Measurements from ENCODE around the gene THPO. TPM values are rescaled to one million over a fixed set of nuclear protein-coding genes. Genes with fewer than 3 reads are reported as not detected.

THPO gene
- total and polyA plus RNA-seq, 9 of the 15 experiments (the other 6 are each of a cell fraction or from before 2014, with no cell fraction given), result 0.11 to 1.1 (median 0.35) TPM; not detected in 1

GRCh38 chr3:184361532-184361931 is 16.5 kb downstream of the THPO start, which contains the start of the genes CLCN2 and POLR2H (continued):
- TF ChIP-seq, protein P1, sequence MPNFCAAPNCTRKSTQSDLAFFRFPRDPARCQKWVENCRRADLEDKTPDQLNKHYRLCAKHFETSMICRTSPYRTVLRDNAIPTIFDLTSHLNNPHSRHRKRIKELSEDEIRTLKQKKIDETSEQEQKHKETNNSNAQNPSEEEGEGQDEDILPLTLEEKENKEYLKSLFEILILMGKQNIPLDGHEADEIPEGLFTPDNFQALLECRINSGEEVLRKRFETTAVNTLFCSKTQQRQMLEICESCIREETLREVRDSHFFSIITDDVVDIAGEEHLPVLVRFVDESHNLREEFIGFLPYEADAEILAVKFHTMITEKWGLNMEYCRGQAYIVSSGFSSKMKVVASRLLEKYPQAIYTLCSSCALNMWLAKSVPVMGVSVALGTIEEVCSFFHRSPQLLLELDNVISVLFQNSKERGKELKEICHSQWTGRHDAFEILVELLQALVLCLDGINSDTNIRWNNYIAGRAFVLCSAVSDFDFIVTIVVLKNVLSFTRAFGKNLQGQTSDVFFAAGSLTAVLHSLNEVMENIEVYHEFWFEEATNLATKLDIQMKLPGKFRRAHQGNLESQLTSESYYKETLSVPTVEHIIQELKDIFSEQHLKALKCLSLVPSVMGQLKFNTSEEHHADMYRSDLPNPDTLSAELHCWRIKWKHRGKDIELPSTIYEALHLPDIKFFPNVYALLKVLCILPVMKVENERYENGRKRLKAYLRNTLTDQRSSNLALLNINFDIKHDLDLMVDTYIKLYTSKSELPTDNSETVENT (CRISPR knock-in tag; IDR thresholded peaks at IDR 0.05), result peak; percentile 21; the same call in 1 of the 2 replicates
- TF ChIP-seq, protein P2, sequence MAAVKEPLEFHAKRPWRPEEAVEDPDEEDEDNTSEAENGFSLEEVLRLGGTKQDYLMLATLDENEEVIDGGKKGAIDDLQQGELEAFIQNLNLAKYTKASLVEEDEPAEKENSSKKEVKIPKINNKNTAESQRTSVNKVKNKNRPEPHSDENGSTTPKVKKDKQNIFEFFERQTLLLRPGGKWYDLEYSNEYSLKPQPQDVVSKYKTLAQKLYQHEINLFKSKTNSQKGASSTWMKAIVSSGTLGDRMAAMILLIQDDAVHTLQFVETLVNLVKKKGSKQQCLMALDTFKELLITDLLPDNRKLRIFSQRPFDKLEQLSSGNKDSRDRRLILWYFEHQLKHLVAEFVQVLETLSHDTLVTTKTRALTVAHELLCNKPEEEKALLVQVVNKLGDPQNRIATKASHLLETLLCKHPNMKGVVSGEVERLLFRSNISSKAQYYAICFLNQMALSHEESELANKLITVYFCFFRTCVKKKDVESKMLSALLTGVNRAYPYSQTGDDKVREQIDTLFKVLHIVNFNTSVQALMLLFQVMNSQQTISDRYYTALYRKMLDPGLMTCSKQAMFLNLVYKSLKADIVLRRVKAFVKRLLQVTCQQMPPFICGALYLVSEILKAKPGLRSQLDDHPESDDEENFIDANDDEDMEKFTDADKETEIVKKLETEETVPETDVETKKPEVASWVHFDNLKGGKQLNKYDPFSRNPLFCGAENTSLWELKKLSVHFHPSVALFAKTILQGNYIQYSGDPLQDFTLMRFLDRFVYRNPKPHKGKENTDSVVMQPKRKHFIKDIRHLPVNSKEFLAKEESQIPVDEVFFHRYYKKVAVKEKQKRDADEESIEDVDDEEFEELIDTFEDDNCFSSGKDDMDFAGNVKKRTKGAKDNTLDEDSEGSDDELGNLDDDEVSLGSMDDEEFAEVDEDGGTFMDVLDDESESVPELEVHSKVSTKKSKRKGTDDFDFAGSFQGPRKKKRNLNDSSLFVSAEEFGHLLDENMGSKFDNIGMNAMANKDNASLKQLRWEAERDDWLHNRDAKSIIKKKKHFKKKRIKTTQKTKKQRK (IDR thresholded peaks at IDR 0.05; ENCODE audit: borderline replicate concordance, low read depth, low read length), result no peak
- TF ChIP-seq, protein P3, sequence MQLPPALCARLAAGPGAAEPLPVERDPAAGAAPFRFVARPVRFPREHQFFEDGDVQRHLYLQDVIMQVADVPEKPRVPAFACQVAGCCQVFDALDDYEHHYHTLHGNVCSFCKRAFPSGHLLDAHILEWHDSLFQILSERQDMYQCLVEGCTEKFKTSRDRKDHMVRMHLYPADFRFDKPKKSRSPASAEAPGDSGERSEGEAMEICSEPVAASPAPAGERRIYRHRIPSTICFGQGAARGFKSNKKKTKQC (CRISPR knock-in tag; IDR thresholded peaks at IDR 0.05), result no peak
- no peak for TF ChIP-seq MTA3 (IDR thresholded peaks at IDR 0.05; ENCODE audit: borderline replicate concordance)
- TF ChIP-seq, protein P4, sequence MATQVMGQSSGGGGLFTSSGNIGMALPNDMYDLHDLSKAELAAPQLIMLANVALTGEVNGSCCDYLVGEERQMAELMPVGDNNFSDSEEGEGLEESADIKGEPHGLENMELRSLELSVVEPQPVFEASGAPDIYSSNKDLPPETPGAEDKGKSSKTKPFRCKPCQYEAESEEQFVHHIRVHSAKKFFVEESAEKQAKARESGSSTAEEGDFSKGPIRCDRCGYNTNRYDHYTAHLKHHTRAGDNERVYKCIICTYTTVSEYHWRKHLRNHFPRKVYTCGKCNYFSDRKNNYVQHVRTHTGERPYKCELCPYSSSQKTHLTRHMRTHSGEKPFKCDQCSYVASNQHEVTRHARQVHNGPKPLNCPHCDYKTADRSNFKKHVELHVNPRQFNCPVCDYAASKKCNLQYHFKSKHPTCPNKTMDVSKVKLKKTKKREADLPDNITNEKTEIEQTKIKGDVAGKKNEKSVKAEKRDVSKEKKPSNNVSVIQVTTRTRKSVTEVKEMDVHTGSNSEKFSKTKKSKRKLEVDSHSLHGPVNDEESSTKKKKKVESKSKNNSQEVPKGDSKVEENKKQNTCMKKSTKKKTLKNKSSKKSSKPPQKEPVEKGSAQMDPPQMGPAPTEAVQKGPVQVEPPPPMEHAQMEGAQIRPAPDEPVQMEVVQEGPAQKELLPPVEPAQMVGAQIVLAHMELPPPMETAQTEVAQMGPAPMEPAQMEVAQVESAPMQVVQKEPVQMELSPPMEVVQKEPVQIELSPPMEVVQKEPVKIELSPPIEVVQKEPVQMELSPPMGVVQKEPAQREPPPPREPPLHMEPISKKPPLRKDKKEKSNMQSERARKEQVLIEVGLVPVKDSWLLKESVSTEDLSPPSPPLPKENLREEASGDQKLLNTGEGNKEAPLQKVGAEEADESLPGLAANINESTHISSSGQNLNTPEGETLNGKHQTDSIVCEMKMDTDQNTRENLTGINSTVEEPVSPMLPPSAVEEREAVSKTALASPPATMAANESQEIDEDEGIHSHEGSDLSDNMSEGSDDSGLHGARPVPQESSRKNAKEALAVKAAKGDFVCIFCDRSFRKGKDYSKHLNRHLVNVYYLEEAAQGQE (IDR thresholded peaks at IDR 0.05; ENCODE audit: borderline replicate concordance), result no peak
- TF ChIP-seq, protein P4 (CRISPR knock-in tag; IDR thresholded peaks at IDR 0.05; ENCODE audit: low read depth), result peak; percentile 26; the same call in 1 of the 2 replicates
- TF ChIP-seq CREBBP (IDR thresholded peaks at IDR 0.05; ENCODE audit: low read depth, low read length), result no peak
- TF ChIP-seq, protein P5, sequence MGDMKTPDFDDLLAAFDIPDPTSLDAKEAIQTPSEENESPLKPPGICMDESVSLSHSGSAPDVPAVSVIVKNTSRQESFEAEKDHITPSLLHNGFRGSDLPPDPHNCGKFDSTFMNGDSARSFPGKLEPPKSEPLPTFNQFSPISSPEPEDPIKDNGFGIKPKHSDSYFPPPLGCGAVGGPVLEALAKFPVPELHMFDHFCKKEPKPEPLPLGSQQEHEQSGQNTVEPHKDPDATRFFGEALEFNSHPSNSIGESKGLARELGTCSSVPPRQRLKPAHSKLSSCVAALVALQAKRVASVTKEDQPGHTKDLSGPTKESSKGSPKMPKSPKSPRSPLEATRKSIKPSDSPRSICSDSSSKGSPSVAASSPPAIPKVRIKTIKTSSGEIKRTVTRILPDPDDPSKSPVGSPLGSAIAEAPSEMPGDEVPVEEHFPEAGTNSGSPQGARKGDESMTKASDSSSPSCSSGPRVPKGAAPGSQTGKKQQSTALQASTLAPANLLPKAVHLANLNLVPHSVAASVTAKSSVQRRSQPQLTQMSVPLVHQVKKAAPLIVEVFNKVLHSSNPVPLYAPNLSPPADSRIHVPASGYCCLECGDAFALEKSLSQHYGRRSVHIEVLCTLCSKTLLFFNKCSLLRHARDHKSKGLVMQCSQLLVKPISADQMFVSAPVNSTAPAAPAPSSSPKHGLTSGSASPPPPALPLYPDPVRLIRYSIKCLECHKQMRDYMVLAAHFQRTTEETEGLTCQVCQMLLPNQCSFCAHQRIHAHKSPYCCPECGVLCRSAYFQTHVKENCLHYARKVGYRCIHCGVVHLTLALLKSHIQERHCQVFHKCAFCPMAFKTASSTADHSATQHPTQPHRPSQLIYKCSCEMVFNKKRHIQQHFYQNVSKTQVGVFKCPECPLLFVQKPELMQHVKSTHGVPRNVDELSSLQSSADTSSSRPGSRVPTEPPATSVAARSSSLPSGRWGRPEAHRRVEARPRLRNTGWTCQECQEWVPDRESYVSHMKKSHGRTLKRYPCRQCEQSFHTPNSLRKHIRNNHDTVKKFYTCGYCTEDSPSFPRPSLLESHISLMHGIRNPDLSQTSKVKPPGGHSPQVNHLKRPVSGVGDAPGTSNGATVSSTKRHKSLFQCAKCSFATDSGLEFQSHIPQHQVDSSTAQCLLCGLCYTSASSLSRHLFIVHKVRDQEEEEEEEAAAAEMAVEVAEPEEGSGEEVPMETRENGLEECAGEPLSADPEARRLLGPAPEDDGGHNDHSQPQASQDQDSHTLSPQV (IDR thresholded peaks at IDR 0.05), result peak; percentile 51; the same call in 1 of the 2 replicates

Data from K562 (cell line).